NCI-H2196 treated with DMSO at 0.1 percent for 48 hours (cell line): ENCODE measurements around the gene SHOX.
"Not testable (repeated sequence)": the region's sequence is repeated elsewhere in the genome, so short reads cannot be mapped to it uniquely, and the experiment has no call there.

Source experiments
- DNase-seq: peaks from one replicate; lab custom pipeline; 2025; ENCODE audit not compliant: unreplicated experiment; lab: John Stamatoyannopoulos, UW

The SHOX gene

DNA sequence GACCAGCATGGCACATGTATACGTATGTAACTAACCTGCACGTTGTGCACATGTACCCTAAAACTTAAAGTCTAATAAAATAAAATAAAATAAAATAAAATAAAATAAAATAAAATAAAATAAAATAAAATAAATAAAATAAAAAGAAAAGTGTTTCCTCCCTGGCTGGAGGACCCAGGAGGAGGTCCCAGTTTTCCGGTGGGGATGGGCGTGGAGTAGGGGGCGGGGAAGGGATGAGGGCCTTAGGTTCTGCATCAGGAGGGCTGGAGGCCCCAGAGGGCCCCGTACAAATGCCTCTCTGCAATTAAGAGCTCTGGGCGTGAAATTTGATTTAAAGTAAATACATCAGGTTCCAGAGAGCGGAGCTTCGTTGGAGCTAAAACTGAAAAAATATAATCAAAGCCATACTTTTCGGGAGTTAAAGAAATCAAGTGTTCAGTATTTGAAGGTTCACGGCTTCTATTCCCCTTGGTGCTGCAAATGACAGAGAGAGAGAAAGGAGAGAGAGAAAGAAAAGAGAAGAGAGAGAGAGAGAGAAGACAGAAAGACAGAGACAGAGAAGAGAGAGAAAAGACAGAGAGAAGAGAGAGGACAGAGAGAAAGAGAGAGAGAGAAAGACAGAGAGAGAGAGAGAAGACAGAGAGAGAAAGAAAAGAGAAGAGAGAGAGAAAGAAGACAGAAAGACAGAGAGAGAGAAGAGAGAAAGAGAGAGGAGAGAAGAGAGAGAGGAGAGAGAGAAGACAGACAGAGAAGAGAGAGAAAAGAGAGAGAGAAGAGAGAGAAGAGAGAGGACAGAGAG lies 8.7 kb upstream of the SHOX start:
- no peak for DNase-seq

DNA sequence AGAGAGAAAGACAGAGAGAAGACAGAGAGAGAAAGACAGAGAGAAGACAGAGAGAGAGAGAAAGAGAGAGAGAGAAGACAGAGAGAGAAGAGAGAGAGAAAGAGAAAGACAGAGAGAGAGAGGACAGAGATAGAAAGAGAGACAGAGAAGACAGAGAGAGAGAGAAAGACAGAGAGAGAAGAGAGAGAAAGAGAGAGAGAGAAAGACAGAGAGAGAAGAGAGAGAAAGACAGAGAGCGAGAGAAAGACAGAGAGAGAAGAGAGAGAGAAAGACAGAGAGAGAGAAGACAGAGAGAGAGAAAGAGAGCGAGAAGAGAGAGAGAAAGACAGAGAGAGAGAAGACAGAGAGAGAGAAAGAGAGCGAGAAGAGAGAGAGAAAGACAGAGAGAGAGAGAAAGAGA lies 7.8 kb upstream of the SHOX start:
- not testable (repeated sequence) for DNase-seq

DNA sequence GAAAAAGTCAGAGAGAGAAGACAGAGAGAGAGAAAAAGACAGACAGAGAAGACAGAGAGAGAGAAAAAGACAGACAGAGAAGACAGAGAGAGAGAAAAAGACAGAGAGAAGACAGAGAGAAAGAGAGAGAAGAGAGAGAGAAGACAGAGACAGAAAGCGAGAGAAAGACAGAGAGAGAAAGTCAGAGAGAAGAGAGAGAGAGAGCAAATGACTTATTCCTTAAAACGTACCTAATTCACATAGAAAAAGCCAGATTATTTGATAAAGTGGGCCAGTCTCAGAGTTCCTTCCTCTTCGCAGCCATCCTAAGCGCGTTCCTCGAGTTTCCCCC lies 7.4 kb upstream of the SHOX start:
- DNase-seq = no peak

DNA sequence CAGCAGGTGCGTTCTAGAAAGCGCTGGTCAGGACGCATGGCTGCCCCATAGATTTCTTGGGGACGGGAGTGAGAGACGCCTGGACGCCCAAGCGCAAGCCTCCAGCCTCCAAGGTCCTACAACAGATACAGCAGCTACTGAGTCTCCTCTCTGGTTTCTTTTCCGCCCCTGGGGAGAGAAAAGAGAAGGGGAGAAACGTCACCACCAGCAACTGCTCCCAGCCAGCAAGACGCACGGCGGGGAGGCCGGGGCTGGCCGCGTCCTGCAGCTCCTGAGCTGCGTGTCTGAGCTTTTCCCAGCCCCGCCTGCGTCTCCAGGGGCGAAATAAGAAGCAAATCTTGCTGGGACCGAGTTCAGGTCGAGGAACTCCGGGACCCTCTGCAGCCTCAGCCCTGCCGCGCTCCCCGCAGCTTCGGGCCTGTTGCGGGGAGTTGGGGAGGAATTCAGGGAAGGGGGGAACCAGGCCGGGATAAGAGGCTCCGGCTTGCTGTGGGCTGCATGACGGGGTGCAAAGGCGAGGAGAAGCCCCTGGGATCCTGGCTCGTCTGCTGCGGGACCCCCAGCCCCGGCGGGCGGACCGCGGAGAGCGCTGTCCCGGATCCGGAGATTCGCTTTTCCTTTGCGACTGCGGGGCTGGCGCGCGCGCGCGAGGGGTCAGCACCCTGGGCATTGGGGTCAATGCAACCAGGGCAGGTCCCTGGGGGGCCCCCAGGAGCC lies 6.8 kb upstream of the SHOX start:
- DNase-seq = no peak

DNA sequence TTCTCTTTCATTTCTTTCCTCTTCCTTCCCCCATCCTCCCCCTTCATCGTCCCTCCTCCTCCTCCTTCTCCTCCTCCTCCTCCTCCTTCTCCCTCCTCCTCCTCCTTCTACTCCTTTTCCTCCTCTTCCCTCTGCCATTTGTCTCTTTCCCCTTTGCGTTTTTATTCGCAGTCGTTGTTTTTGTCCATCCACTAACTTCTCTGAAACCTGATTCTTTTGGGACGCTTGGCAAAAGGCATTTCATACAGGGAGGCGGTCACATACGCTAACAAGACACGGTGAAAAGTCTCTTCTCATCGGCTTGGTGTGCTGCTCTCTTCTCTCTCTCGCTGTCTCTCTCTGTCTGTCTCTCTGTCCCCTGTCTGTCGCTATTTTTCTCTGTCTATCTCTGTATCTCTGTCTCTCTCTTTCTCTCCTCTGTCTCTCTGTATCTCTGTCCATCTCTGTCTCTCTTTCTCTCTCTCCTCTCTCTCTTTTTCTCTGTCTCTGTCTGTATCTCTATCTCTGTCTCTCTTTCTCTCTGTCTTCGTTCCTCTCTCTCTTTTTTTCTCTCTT lies 5.4 kb upstream of the SHOX start:
- no peak for DNase-seq

DNA sequence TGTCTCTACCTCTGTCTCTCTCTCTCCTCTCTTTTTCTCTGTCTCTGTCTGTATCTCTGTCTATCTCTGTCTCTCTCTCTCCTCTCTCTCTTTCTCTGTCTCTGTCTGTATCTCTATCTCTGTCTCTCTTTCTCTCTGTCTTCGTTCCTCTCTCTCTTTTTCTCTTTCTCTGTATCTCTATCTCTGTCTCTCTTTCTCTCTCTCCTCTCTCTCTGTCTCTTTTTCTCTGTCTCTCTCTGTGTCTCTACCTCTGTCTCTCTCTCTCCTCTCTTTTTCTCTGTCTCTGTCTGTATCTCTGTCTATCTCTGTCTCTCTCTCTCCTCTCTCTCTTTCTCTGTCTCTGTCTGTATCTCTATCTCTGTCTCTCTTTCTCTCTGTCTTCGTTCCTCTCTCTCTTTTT lies 4.5 kb upstream of the SHOX start:
- not testable (repeated sequence) for DNase-seq

DNA sequence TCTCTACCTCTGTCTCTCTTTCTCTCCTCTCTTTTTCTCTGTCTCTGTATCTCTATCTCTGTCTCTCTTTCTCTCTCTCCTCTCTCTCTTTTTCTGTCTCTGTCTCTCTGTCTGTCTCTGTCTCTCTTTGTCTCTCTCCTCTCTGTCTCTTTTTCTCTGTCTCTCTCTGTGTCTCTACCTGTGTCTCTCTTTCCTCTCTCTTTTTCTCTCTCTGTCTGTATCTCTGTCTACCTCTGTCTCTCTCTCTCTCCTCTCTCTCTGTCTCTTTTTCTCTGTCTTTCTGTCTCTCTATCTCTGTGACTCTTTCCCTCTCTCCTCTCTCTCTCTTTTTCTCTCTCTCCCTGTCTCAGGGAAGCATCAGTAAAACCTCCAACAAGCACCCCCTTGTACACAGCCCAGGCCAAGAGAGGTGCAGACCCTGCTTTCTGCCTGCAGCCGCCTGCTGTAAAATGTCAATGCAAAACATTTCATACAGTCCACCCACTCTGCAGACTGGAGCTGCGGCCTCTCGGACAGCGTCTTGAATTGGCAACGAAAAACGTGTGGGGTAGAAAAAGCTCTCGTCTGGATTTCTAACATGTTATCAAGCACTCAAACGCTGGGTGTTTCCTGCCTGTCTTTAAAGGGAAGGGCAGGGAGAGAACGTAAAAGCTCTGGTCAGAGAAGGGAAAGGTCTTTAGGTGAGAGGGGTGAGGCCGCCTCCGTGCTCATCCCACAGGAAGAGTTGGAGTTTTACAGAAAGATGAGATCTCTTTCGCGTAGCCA lies 3.7 kb upstream of the SHOX start:
- no peak for DNase-seq

DNA sequence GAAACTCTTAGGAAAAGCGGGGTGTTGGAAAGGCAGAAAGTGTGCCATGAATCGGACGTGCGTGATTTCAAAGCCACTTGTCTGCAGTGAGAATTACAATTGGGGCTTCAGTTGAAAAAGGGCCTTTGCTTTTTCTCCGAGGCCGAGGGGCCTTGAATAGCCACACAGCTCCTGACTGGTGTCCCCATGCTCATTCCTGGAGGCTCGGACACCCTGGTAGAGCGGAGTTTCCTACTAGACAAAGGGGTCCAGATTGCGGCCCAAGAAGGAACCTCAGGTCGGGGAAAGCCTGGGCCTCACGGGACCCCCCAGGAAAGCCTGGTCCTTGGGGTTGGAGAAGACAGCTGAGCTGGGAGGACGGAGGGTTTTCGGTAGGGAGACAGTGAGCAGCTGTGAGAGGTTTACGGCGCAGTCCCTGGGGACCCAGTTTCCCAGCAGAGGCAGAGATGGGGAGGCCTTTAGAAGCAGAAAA lies 3.0 kb upstream of the SHOX start:
- no peak for DNase-seq

DNA sequence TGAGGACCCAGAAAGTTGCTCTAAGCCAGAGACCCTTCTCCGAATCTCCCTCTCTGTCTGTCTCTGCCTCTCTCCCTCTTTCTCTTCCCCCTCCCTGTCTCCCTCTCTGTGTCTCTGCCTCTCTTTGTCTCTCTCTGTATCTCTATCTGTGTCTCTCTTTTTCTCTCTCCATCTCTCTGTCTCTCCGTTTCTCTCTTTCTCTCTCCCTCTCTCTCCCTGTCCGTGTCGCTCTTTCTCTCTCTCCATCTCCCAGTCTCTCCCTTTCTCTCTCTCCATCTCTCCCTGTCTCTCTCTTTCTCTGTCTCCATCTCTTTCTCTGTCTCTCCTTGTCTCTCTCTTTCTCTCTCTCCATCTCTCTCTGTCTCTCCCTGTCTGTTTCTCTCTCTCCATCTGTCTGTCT lies 2.6 kb upstream of the SHOX start:
- no peak for DNase-seq

DNA sequence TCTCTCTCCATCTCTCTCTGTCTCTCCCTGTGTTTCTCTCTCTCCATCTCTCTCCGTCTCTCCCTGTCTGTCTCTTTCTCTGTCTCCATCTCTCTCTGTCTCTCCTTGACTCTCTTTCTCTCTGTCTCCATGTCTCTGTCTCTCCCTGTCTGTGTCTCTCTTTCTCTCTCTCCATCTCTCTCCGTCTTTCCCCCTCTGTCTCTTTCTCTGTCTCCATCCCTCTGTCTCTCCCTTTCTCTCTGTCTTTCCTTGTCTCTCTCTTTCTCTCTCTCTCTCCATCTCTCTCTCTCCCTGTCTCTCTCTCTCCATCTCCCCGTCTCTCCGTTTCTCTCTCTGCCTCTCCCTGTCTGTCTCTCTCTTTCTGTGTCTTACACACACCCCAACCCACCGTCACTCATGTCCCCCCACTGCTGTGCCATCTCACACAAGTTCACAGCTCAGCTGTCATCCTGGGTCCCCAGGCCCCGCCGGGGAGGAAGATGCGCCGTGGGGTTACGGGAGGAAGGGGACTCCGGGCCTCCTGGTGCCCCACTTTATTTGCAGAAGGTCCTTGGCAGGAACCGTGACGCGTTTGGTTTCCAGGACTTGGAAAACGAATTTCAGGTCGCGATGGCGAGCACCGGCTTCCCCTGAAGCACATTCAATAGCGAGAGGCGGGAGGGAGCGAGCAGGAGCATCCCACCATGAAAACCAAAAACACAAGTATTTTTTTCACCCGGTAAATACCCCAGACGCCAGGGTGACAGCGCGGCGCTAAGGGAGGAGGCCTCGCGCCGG lies 1.2 kb upstream of the SHOX start:
- no peak for DNase-seq

DNA sequence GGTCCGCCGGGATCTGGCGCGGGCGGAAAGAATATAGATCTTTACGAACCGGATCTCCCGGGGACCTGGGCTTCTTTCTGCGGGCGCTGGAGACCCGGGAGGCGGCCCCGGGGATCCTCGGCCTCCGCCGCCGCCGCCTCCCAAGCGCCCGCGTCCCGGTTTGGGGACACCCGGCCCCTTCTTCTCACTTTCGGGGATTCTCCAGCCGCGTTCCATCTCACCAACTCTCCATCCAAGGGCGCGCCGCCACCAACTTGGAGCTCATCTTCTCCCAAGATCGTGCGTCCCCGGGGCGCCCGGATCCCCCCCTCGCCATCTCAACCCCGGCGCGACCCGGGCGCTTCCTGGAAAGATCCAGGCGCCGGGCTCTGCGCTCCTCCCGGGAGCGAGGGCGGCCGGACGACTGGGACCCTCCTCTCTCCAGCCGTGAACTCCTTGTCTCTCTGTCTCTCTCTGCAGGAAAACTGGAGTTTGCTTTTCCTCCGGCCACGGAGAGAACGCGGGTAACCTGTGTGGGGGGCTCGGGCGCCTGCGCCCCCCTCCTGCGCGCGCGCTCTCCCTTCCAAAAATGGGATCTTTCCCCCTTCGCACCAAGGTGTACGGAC lies 482 bp upstream of the SHOX start:
- DNase-seq = no peak

DNA sequence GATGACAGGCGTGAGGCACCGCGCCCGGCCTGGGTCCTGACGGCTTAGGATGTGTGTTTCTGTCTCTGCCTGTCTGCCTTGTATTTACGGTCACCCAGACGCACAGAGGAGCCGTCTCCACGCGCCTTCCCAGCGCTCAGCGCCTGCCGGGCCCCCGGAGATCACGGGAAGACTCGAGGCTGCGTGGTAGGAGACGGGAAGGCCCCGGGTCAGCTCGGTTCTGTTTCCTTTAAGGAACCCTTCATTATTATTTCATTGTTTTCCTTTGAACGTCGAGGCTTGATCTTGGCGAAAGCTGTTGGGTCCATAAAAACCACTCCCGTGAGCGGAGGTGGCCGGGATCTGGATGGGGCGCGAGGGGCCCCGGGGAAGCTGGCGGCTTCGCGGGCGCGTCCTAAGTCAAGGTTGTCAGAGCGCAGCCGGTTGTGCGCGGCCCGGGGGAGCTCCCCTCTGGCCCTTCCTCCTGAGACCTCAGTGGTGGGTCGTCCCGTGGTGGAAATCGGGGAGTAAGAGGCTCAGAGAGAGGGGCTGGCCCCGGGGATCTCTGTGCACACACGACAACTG lies 1.3 kb downstream of the SHOX start:
- DNase-seq = no peak

DNA sequence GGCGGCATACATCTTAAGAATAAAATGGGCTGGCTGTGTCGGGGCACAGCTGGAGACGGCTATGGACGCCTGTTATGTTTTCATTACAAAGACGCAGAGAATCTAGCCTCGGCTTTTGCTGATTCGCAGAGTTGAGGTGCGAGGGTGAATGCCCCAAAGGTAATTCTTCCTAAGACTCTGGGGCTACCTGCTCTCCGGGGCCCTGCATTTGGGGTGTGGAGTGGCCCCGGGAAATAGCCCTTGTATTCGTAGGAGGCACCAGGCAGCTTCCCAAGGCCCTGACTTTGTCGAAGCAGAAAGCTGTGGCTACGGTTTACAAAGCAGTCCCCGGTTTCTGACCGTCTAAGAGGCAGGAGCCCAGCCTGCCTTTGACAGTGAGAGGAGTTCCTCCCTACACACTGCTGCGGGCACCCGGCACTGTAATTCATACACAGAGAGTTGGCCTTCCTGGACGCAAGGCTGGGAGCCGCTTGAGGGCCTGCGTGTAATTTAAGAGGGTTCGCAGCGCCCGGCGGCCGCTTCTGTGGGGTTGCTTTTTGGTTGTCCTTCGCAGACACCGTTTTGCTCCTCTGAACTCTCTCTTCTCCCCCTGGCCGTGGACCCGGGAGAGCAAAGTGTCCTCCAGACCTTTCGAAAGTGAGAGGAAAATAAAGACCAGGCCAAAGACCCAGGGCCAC lies 1.9 kb downstream of the SHOX start:
- no peak for DNase-seq

DNA sequence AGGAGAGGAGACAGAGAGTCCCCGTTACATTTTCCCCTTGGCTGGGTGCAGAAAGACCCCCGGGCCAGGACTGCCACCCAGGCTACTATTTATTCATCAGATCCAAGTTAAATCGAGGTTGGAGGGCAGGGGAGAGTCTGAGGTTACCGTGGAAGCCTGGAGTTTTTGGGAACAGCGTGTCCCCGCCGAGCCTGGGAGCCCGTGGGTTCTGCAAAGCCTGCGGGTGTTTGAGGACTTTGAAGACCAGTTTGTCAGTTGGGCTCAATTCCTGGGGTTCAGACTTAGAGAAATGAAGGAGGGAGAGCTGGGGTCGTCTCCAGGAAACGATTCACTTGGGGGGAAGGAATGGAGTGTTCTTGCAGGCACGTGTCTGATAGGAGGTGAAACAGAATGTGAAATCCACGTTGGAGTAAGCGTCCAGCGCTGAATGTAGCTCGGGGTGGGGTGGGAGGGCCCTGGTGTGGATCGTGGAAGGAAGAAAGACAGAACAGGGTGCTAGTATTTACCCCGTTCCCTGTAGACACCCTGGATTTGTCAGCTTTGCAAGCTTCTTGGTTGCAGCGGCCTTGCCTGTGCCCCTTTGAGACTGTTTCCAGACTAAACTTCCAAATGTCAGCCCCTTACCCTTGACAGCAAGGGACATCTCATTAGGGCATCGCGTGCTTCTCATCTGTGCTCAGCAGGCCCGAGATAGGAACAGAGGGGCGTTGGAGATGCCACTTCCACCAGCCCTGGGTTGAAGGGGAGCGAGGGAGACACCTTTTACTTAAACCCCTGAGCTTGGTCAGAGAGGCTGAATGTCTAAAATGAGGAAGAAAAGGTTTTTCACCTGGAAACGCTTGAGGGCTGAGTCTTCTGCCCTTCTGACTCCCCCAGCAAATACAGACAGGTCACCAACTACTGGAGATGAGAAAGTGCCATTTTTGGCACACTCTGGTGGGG lies 2.7 kb downstream of the SHOX start:
- no peak for DNase-seq

DNA sequence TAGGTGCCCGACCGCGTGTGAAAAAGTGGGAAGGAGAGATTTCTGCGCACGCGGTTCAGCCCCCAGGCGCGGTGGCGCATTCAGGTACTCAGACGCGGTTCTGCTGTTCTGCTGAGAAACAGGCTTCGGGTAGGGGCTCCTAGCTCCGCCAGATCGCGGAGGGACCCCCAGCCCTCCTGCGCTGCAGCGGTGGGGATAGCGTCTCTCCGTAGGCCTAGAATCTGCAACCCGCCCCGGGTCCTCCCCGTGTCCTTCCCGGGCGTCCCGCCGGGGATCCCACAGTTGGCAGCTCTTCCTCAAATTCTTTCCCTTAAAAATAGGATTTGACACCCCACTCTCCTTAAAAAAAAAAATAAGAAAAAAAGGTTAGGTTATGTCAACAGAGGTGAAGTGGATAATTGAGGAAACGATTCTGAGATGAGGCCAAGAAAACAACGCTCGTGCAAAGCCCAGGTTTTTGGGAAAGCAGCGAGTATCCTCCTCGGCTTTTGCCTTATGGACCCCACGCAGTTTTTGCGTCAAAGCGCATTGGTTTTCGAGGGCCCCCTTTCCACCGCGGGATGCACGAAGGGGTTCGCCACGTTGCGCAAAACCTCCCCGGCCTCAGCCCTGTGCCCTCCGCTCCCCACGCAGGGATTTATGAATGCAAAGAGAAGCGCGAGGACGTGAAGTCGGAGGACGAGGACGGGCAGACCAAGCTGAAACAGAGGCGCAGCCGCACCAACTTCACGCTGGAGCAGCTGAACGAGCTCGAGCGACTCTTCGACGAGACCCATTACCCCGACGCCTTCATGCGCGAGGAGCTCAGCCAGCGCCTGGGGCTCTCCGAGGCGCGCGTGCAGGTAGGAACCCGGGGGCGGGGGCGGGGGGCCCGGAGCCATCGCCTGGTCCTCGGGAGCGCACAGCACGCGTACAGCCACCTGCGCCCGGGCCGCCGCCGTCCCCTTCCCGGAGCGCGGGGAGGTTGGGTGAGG lies 3.7 kb downstream of the SHOX start:
- no peak for DNase-seq

DNA sequence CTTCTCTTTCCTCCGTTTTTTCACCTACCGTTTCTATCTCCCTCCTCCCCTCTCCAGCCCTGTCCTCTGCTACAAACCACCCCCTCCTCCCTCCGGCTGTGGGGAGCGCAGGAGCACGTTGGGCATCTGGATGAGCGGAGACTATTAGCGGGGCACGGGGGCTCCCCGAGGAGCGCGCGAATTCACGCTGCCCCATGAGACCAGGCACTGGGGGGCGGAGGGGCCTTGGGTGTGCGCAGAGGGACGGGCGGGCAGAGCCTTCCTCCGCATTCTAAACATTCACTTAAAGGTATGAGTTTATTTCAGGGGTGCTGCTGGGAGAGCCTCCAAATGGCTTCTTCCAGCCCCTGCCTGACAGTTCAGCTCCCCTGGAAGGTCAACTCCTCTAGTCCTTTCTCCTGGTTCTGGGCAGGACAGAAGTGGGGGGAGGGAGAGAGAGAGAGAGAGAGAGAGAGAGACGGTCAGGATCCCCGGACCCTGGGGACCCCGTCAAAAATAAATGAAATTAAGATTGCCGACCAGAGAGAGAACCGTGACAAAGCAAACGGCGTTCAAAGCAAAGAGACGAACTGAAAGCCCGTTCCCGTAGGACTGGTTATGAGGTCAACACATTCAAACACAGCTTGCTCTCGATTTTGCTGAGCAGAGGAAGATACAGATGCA lies 5.0 kb downstream of the SHOX start:
- no peak for DNase-seq
